Measurements from ENCODE around the gene NR2C2.

- TF ChIP-seq CTCF (IDR thresholded peaks at IDR 0.05; ENCODE audit: borderline replicate concordance, extremely low read depth, low read length, poor library complexity, severe bottlenecking): peak; percentile 58
- TF ChIP-seq EZH2 (IDR thresholded peaks at IDR 0.05; ENCODE audit: borderline replicate concordance, low read depth, low read length, severe bottlenecking): no peak
Observed at GRCh38 chr3:14915636-14916222, 31.7 kb upstream of the NR2C2 start.
